ENCODE results near the gene SHE.

- TF ChIP-seq CTCF (IDR thresholded peaks at IDR 0.05; ENCODE audit: poor library complexity, severe bottlenecking): no peak
- no peak for TF ChIP-seq SMC3 (conservative IDR thresholded peaks at IDR 0.05; ENCODE audit: poor library complexity)
- TF ChIP-seq TAF1 (IDR thresholded peaks at IDR 0.05; ENCODE audit: low read depth): no peak
- no peak for TF ChIP-seq RAD21 (conservative IDR thresholded peaks at IDR 0.05)
- no peak for TF ChIP-seq POLR2AphosphoS5 (IDR thresholded peaks at IDR 0.05)
- TF ChIP-seq EP300 (conservative IDR thresholded peaks at IDR 0.05; ENCODE audit: poor library complexity, severe bottlenecking): no peak
Observed at GRCh38 chr1:154520333-154520732, 18.1 kb upstream of the SHE start.
